ENCODE data around the gene NDUFS3.
"Not testable (repeated sequence)": the region's sequence is repeated elsewhere in the genome, so short reads cannot be mapped to it uniquely, and the experiment has no call there.

- TF ChIP-seq CTCF (IDR thresholded peaks at IDR 0.05; ENCODE audit: poor library complexity); EZH2 (IDR thresholded peaks at IDR 0.05; ENCODE audit: borderline replicate concordance); EZH2phosphoT487 (IDR thresholded peaks at IDR 0.05; ENCODE audit: low read depth, severe bottlenecking, unreplicated experiment): not testable (repeated sequence)
Measured at GRCh38 chr11:47530721-47531120, 48.2 kb upstream of the NDUFS3 start.

Data from hepatocyte (in vitro differentiated cells).